GM12864 (cell line): ENCODE measurements around the gene FABP6.

Source experiments
- DNase-seq: peaks from one replicate; pipeline ENCODE4 v3.0.0-alpha.2; 2011; ENCODE audit warnings: low read depth
- H3K4me3 ChIP-seq: 2 replicates; pipeline ENCODE4 v1.5.1; 2011; ENCODE audit warnings: mild to moderate bottlenecking, low read depth, low read length, control low read depth
- TF ChIP-seq, protein P1 (sequence below): IDR thresholded peaks from 2 replicates; pipeline ENCODE4 v1.5.1; 2011; ENCODE audit warnings: low read depth, mild to moderate bottlenecking, moderate library complexity, low read length, control low read depth, inconsistent platforms; ENCODE audit errors: missing control alignments

FABP6 gene

DNA sequence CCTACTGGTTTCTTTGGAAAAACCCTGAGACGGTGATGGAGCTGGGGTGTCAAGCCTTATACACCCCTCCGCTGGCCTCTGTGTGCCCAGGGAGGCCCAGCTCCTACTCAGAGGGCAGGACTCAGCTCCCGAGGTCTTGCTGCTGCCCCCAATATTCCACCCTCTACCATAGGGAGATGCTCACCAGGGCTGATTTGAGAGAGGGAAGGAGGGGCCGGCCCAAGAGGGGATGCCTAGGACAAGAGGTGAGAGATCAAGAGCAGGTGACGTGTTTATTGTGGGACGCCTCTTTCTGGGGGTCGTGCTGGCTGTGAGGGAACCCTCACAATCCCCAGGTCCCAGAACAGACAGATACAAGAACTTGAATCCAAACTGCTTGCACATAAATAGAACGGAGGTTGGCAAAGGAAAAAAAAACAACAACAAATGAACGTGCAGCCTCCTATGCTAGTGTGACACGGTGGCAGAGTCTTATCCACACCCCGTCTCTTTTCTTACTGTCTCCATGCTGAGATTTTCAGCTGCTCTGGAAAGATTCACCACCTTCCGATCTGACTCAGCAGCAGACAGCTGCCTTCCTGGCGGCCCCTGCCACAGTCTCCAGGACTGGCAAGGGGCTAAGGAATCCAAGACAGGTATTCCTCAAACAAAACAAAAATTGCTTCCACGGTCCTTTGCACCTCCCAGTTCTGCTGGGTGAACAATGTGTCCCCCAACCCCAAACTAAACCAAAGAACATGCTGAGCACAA, 22.3 kb downstream of the FABP6 start:
- no peak for DNase-seq
- no peak overlapping the region for H3K4me3 ChIP-seq
- TF ChIP-seq, protein P1, sequence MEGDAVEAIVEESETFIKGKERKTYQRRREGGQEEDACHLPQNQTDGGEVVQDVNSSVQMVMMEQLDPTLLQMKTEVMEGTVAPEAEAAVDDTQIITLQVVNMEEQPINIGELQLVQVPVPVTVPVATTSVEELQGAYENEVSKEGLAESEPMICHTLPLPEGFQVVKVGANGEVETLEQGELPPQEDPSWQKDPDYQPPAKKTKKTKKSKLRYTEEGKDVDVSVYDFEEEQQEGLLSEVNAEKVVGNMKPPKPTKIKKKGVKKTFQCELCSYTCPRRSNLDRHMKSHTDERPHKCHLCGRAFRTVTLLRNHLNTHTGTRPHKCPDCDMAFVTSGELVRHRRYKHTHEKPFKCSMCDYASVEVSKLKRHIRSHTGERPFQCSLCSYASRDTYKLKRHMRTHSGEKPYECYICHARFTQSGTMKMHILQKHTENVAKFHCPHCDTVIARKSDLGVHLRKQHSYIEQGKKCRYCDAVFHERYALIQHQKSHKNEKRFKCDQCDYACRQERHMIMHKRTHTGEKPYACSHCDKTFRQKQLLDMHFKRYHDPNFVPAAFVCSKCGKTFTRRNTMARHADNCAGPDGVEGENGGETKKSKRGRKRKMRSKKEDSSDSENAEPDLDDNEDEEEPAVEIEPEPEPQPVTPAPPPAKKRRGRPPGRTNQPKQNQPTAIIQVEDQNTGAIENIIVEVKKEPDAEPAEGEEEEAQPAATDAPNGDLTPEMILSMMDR, result no peak

DNA sequence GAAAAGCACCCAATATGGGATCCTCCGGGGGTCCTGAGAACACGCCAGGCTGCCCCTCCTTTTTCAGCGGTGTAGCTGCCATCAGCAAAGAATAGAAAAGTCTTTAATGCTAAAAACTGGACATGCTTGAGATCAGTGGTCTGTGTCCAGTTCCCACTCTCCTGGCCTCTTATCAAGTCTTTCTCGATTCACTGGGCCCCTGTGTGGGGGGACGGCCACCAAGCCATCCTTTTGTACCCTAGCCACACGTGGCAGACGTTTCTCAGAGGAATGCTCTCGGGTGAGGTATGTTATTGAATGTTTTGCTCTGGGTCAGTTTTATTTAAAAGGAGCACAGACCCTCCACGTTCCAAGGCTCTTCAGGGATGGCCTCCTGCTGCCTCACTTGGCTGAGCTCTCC, 23.6 kb downstream of the FABP6 start:
- no peak for DNase-seq
- H3K4me3 ChIP-seq, result no peak overlapping the region
- TF ChIP-seq, protein P1, result no peak

DNA sequence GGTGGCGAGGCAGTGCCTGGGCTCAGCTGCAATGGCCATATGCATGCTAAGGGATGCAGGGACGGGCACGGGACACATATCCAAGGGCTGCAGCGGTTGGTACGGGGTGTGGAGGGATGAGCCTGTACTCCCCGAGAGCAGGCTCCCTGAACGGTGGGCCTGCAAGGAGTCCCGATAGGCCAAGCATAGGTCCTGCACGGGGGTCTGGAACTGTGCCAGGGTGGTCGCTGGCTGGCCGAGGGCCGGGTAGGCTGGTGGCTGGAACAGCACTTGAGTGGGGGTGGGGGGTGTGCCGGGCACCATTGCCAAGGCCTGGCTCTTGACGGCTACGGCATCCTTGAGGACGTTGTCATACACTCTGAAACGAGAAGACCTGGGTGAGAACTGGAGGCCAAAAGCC, 24.1 kb downstream of the FABP6 start:
- DNase-seq, result no peak
- TF ChIP-seq, protein P1, result no peak

DNA sequence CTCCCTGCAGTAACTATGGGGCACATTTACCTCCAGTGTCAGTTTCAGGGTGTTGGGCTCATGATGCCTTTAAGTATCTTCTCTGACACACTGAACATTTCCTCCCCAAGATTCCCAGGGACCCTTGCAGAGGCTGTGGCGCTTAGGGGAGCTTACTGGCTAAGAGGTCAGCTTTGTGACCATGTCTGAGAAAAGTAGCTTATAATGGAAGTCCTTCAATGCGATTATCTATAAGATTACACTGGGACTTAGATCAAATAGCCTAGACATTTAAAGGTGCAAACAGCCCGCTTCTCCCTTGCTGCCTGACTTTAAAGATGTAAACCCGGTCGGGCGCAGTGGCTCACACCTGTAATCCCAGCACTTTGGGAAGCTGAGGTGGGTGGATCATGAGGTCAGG, 25.4 kb downstream of the FABP6 start:
- no peak for DNase-seq
- no peak overlapping the region for H3K4me3 ChIP-seq
- TF ChIP-seq, protein P1, result no peak

More for the DNA sequence above, 24.1 kb downstream of the FABP6 start:
- H3K4me3 ChIP-seq, result no peak overlapping the region

DNA sequence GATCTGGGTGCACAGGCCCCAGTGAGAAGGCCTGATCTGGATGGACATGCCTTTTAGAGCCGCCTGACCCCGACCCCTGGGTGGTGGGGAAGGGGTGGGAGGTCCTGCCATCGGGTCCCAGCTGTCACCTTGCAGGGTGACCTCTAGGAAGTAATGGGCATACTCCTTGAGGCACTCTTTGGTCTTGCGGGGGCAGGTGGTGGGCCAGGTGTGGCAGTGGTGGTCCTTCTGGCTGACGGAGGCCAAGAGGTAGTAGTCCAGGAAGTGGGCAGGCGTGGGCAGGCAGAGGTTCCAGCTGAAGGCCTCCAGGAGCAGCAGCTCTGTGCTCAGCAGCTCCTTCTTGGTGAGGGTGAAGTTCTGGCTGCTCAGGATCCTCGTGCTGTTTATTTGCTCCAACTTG, 30.0 kb downstream of the FABP6 start:
- no peak overlapping the region for H3K4me3 ChIP-seq
- TF ChIP-seq, protein P1, result no peak
- no peak for DNase-seq

DNA sequence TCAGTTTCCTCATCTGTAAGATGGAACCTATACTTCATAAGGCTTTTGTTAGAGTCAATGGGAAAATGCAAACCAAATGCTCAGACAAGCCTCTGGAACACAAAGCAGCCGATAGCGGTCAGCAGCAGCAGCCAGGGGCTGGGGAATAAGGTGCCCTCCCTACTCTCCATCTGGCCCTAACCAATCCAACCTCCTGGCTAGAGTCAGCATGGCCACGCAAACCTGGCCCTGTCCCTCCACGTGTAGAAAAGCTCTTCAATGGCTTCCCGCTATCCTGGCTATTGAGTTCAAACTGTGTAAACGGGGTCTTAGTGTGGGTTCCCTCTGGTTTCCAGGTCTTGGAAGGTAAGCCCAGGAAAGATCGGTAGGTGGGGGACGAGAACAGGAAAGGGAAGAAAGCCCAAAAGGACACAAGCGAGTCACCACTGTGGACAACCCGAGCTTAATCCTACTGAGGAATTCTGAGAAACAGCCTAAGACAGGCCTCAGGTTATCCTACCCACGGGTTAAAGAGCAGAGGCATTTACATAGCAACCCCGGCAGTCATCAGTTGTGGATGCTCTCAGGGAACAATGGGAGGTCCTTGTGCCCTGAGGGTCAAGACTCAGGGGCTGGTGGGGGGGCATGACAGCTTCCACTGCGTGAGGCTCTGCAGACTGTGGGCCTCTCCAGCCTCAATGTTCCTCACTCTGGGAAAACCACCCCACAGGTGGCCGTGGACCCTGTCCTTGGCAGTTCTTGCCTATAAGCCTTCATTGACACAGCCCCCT, 30.9 kb downstream of the FABP6 start:
- DNase-seq, result no peak
- TF ChIP-seq, protein P1, result no peak
- no peak overlapping the region for H3K4me3 ChIP-seq
